ENCODE data around the gene KLC4.
A peak's percentile ranks its signal among the peaks of the same experiment; 100 is the strongest.
"Not testable (repeated sequence)": the region's sequence is repeated elsewhere in the genome, so short reads cannot be mapped to it uniquely, and the experiment has no call there.

The KLC4 gene

DNA sequence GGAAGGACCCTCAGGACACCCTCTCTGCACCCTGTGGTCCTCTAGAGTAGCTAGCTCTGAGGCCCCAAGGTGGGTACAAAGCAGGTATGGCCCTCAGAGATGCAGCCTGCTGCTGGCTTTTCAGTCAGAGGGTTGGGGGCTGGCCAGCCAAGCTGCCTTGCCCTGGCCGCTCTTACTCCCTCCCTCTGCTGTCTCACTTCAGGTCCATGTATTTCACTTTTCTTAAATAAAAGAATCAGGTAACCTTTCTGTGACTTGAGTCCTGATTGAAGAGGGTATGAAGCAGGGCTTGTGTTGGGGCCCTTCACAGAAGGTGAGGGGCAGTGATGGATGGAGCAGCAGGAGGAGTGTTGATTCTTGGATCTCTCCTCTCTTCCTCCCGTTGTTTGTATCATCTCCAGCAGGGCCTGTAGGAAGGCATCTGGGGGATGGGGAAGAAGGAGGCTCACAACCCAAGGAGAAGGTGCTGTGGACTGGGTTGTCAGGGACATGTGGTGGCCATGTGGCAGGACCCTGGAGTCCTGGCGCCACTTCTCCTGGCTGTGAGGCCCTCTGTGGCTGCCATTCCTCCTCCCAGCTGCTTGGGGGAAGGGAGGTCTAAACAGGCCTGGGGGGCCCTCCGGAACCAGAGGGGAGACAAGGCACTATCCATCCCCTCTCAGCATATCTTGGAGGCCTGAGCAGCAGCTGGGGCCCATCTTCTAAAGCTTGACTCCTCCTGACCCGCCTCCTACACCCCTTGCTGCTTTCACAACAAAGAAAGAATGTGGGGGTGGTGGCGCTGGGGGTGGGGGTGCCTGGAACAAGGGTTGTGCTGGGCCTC, 15.6 kb downstream of the KLC4 start:
- DNase-seq, result no peak

- DNase-seq, result peak; percentile 84
These were observed 16.4 kb downstream of the KLC4 start, which contains the start of gene PTK7 for GRCh38 chr6:43075670-43076463. PTK7 (plus strand) TSS chr6:43076314; CDS start chr6:43076489, 175 bp downstream.

DNA sequence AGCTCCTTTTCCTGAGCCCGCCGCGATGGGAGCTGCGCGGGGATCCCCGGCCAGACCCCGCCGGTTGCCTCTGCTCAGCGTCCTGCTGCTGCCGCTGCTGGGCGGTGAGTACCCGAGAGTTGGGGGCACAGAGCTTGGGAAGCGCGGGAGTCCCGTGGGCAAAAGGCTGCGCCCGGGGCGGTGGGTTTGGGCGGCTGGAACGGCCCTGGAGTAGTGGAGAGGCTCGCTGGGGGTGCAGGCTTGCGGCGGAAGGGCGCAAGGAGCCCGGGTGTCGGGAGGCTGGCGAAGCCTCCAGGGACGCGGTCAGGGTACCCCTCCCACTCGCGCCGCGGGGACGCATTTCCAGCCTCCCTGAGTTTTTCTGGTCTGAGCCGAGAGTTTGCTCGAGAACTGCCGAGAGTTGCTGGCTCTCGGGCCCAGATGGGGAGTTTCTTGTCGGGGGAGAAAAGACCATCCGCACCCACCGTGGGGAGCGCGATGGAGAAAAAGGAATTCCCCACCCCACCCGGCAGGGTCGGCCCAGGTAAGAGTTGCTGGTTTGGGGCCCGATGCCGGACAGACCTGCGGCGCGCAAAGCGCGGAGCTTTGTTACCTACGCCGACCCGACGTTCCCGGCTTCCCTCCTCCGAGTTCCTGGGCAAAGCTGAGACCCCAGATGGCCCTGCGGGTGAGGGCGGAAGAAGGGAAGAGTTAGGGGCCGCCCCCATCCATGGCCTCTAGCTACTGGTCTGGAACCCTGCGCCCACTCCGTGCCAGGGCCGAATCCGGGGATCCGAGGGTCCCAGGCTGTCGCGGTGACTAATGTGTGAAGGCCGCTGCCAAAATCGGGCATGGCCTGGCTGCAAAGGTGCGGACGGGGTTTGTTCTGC, 17.3 kb downstream of the KLC4 start:
- DNase-seq, result peak; percentile 64

DNA sequence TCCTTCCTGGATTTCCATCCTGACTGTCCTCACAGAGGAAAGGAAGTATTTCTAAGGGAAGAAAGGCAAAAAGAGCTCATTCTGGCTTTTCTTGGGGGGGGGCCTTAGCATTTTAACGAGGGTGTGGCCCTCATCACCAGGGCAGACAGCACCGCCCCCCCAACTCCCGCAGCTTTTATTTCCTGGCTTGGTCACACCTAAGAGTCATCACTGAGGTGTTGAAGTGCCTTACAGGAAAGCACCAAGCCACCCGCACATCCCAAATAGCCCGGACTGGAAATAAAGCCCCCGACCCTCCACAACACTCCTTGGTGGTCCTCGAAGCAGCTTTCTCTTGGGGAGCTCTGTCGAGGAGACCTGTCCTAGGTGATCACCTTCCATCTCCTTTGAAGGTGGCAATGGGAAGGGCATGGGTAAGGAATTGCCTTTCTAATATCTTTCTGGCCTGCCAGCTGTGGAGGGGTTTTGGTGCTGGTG, 17.9 kb downstream of the KLC4 start:
- no peak for DNase-seq

GRCh38 chr6:43077981-43078511, 18.6 kb downstream of the KLC4 start:
- no peak for DNase-seq

- no peak for DNase-seq
These were observed 19.3 kb downstream of the KLC4 start for GRCh38 chr6:43078691-43079090.

DNA sequence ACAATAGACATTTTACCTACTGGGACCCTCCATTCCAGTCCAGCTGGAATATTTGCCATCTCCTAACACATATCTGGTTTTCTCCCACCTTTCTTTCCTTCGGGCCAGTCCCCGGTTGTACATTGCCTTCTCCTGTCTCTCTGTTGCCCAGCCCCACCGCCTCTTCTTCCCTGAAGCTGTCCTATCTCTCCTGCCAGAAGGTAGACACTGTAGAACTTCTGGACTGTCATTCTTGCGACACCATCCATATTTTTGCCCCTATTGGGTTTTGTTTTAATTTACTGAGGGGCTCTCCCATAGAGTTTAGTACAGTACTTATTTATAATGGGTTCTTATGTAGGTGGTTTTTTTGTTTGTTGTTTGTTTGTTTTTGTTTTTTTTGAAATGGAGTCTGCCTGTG, 21.6 kb downstream of the KLC4 start:
- DNase-seq, result no peak

- DNase-seq, result not testable (repeated sequence)
These were observed 22.5 kb downstream of the KLC4 start for GRCh38 chr6:43081922-43082321.

DNA sequence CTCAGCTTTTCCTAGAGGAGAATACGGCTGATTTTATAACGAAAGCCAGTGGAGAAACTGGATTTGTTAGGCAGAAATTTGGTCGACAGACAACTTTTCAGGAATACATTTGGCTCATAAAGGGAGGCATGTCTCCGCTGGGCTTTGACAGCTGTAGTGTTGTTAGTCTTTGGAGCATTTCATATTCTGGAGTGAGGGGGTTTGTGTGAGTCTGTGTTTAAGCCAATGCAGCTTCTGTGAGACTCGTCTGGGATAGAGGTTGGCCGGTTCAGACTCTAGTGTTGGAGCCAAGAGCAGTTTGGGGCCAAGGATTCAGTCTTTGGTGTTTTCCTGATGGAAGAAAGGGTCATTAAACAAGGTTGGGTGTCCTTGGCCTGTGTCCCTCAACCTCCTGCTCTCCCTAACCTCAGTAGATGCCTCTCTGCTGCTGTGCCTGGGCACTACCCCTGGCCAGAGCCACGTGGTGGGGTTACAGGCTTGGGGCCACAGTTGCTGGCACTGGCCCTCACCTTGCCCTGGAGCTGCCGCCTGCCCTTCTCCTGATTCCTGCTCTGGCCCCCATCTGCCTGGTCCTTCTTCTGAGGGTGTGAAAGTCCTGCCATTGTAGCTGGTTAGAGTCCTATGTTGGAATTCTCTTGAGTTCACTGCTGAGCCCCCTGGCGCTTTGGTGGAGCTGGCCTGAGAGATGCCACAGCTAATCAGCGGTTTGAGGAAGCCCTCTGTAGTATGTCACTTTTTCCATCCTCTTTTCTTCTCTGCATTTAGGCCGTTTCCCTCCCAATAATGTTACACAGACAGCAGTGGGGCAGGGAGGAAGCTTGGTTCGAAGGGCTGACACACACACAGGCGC, 23.6 kb downstream of the KLC4 start:
- no peak for DNase-seq

DNA sequence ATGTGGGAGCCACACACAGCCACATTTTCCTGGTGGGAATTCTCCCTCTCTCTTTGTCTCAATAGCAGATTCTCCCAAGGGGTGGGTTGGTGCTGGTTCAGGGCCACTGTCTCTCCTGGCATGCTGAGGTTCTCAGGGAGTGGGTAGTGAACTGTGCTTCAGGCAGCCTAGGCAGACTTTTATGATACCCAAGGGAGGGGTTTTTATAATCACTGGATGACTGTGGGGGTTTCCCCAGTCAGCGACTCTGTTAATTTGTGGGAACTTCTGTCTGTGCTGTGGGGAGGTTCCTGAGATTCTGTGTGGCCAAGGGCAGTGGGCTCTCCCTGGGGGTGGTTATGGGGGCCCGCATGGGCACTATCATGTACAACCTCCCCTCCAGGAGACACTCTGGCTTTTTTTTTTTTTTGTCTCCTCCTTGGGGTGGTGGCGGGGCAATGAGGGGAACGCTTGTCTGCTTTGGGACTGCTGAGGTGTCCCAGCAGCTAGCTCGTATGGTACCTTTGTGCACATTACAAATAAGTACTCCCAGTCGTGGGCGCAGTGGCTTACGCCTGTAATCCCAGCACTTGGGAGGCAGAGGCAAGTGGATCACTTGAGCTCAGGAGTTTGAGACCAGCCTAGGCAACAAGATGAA, 26.7 kb downstream of the KLC4 start:
- no peak for DNase-seq

DNA sequence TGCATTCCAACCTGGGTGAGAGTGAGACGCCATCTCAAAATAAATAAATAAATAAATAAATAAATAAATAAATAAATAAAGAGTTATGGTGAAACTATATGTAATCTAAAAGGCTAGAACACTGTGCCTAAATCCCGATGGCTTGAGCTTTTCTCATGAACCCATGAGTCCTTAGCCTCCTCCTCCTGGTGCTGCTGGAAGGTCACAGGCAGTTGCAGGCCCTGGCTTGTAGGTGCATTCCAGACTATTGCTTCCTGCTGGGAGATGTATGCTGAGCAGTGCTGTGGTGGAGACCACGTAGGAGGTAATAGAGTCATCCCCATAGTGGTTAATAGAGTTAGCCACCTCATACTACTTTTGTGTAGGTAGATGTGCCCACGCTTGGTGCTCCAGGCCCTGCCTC, 29.2 kb downstream of the KLC4 start:
- DNase-seq, result no peak

DNA sequence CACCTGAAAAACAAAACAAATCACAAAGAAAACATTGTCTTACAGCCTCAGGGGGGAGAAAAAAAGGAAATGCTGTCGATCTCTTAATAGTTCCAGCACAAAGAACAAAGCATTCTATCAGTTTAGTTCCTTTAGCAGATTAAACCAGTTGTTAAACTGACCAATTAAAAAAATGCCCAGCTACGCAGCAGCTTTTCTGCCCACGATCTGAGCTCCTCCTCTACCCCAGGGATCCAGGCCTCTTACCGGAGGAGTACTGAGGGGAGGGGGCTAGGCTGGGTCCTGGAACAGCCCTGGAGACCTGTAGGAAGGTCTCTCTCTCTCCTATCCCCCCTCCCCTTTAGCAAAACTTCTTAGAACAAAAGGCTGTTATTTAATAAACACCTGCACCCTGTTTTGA, 30.0 kb downstream of the KLC4 start:
- peak; percentile 65 for DNase-seq

DNA sequence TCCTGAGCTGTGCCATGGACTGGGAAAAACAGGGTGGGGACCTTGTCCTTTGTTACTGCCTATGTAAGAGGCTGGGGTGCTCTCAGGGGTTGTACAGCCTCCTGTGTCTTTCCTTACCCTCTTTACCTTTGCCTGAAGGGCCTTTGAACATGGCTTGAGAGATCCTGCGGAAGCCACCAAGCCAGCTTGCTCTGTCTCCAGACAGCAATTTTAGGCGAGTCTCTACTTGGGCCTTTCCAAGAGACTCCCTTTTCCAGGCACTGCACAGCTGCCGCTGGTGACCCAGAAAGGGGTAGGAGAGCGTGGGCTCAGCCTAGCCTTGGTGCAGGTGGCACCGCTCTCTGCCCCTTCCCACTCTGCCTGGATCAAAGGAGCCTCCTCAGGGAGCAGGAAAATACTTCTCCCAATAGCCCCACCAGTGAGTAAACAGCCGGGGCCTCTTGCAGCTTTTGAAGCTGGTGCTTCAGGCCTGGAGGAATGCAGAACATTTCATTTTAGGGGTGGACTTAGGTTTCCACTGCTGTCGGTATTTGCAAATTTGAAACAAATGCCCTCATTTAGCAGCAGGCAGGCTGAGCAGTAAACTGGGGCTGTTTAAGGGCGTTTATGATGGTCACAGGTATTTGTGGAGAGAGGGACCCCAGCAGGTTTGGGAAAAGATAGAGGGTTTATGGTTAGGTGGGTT, 30.6 kb downstream of the KLC4 start:
- DNase-seq, result peak; percentile 59

- DNase-seq, result peak; percentile 65
These were observed 31.1 kb downstream of the KLC4 start for GRCh38 chr6:43090559-43090956.

DNA sequence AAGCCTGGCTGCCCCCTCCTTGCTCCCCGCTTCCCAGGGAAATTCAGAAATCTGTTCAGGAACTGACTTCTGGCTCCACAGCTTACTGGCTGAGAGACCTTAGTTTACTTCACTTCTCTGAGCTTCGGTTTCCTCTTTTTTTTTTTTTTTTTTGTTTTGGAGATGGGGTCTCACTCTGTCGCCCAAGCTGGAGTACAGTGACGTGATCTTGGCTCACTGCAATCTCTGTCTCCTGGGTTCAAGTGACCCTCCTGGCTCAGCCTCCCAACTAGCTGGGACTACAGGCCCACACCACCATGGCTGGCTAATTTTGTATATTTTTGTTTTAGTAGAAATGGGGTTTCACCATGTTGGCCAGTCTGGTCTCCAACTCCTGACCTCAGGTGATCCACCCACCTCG, 31.6 kb downstream of the KLC4 start:
- DNase-seq, result no peak

DNA sequence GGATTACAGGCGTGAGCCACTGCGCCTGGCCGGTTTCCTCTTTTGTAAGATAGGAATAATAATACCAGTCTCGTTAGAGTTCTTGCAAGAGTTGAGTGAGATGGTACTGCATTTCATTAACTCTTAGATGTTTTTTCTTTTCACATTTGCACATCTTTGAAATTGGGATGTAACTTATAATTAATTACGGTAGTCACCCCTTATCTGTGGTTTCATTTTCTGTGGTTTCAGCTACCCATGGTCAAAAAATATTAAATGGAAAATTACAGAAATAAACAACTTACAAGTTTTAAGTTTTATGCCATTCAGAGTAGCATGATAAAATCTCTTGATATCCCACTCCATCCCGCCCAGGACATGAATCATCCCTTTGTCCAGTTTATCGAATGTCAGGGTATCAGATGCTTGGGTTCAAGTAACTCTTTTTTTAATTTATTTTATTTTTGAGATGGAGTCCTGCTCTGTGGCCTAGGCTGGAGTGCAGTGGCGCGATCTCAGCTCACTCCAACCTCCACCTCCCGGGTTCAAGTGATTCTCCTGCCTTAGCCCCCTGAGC, 32.1 kb downstream of the KLC4 start:
- no peak for DNase-seq

- no peak for DNase-seq
These were observed 33.2 kb downstream of the KLC4 start for GRCh38 chr6:43092635-43093034.

DNA sequence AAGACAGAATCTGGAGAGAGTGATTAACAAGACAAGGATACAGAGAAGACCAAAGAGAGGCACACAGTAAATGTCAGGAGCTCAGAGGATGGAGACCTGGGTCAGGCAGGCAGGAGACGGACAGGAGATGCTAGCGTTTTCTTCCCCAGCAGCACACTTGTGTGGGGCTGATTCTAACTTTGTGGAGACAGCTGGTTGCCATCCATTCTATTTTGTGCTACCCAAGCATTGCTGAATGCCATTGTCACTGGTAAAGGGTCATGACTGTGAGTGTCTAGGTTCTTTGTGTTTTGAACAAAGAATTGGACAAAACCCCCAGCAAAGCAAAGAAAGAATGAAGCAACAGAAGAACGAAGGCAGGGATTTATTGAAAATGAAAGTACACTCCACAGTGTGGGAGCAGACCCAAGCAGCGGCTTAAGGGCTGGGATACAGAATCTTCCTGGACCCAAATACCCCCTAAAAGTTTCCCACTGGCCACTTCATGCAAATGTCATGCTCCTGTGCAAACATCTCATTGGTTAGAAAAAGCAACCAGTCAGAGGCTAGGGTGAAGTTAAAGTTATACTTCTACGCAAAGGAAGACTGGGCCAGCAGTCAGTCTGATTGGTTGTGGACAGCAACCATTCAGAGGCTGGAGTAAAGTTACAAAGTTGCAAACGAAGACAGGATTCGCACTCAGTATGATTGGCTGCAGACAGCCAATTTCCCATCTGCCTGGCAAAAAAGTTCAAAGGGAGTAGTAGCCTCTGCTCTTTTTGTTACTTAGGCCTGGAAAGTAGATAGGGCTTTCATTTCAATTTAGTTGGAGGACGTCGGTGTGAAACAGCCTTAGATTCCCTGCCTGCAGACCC, 34.2 kb downstream of the KLC4 start:
- DNase-seq, result no peak

GRCh38 chr6:43095939-43096338, 36.5 kb downstream of the KLC4 start:
- peak; percentile 54 for DNase-seq

All from DMS79 treated with DMSO at 0.1 percent for 48 hours (cell line).